Measurements from ENCODE around the gene S100A4. TPM values are rescaled to one million over a fixed set of nuclear protein-coding genes. Genes with fewer than 3 reads are reported as not detected.
"Not testable (repeated sequence)": the region's sequence is repeated elsewhere in the genome, so short reads cannot be mapped to it uniquely, and the experiment has no call there.

S100A4 gene
- total and polyA plus RNA-seq, 4 experiments from 2014 or later: 329 to 3,815 (median 1,616) TPM

GRCh38 chr1:153583976-153584375 is 38.4 kb upstream of the S100A4 start:
- Mint-ChIP-seq H3K9me3 (no peaks in the 10 kb centered on the region), H3K4me3 (no peak overlapping the region), H3K36me3 (no peaks in the 10 kb centered on the region), H3K4me1 (no peaks in the 10 kb centered on the region), H3K27ac (no peak overlapping the region), H3K27me3 (peaks cover 3 to 8% of the 10 kb centered on the region in 2 donors)
- no peak for DNase-seq
- Histone ChIP-seq H3K36me3 (ENCODE audit: insufficient read depth, low read length) (no peaks in the 10 kb centered on the region), H3K9me3 (ENCODE audit: control insufficient read depth in 1 of 2, low read length in 2 of 2) (no peaks in the 10 kb centered on the region), H3K27me3 (ENCODE audit: insufficient read depth, low read length) (no peaks in the 10 kb centered on the region), H3K4me3 (ENCODE audit: low read length in 2 of 2) (no peak overlapping the region), H3K4me1 (ENCODE audit: insufficient read depth, low read length) (no peaks in the 10 kb centered on the region), H3K27ac (ENCODE audit: low read depth, low read length) (no peak overlapping the region)
- ChIA-PET POLR2A (ENCODE audit: partially characterized antibody) (interaction anchor here (0.7 kb wide), 1 partner anchor 40 kb away, joined by 3 read pairs; no protein-coding TSS in a partner anchor), CTCF (ENCODE audit: partially characterized antibody) (no interaction called here)
- intact Hi-C loops (cut with micrococcal nuclease): no loop called here

DNA sequence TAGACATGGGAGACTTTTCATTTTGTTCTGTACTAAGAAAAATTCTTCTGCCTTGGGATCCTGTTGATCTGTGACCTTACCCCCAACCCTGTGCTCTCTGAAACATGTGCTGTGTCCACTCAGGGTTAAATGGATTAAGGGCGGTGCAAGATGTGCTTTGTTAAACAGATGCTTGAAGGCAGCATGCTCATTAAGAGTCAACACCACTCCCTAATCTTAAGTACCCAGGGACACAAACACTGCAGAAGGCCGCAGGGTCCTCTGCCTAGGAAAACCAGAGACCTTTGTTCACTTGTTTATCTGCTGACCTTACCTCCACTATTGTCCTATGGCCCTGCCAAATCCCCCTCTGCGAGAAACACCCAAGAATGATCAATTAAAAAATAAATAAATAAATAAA is 37.9 kb upstream of the S100A4 start:
- DNase-seq; H3K9me3 Mint-ChIP-seq; CTCF ChIA-PET (ENCODE audit: partially characterized antibody); H3K27ac ChIP-seq (ENCODE audit: low read depth, low read length); H3K4me3 ChIP-seq (ENCODE audit: low read length in 2 of 2); H3K27ac Mint-ChIP-seq; H3K9me3 ChIP-seq (ENCODE audit: control insufficient read depth in 1 of 2, low read length in 2 of 2); H3K36me3 ChIP-seq (ENCODE audit: insufficient read depth, low read length); H3K4me3 Mint-ChIP-seq; H3K36me3 Mint-ChIP-seq; H3K4me1 Mint-ChIP-seq; intact Hi-C loops (cut with micrococcal nuclease); H3K4me1 ChIP-seq (ENCODE audit: insufficient read depth, low read length); H3K27me3 ChIP-seq (ENCODE audit: insufficient read depth, low read length); POLR2A ChIA-PET (ENCODE audit: partially characterized antibody): not testable (repeated sequence)
- peaks cover 7 to 13% of the 10 kb centered on the region in 2 donors for H3K27me3 Mint-ChIP-seq

- H3K4me1 Mint-ChIP-seq; H3K27me3 ChIP-seq (ENCODE audit: insufficient read depth, low read length); H3K27ac Mint-ChIP-seq; intact Hi-C loops (cut with micrococcal nuclease); DNase-seq; H3K4me1 ChIP-seq (ENCODE audit: insufficient read depth, low read length); H3K36me3 Mint-ChIP-seq; H3K27ac ChIP-seq (ENCODE audit: low read depth, low read length); H3K36me3 ChIP-seq (ENCODE audit: insufficient read depth, low read length); H3K4me3 ChIP-seq (ENCODE audit: low read length in 2 of 2); H3K4me3 Mint-ChIP-seq; H3K9me3 ChIP-seq (ENCODE audit: control insufficient read depth in 1 of 2, low read length in 2 of 2); POLR2A ChIA-PET (ENCODE audit: partially characterized antibody); H3K9me3 Mint-ChIP-seq: not testable (repeated sequence)
- peaks cover 13 to 19% of the 10 kb centered on the region in 2 donors for H3K27me3 Mint-ChIP-seq
- CTCF ChIA-PET (ENCODE audit: partially characterized antibody): interaction anchor here (2.4 kb wide), 1 partner anchor 13 kb away, joined by 8 read pairs; no protein-coding TSS in a partner anchor
These were observed 37.2 kb upstream of the S100A4 start for GRCh38 chr1:153582836-153583235.

DNA sequence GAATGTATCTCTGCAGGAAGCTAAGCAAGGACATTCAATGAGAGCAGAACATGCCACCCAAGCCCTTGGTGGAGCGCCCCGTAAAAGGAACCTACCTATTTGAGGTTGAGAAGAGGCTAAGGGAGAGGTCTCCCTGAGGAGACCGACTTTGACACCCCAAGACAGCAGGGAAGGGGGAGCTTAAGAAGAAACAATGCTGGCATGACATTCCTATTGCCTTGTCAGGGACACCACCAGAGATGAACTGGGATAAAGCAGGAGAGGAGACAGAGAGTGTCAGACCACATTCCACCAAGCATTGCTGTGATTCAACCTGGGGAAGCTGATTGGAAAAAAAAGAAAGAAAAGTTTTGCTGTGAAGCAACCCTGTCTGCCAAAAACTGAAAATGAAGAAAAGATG is 33.3 kb upstream of the S100A4 start:
- Histone ChIP-seq H3K4me1 (ENCODE audit: insufficient read depth, low read length) (no peaks in the 10 kb centered on the region), H3K36me3 (ENCODE audit: insufficient read depth, low read length) (no peaks in the 10 kb centered on the region), H3K4me3 (ENCODE audit: low read length in 2 of 2) (no peak overlapping the region), H3K9me3 (ENCODE audit: control insufficient read depth in 1 of 2, low read length in 2 of 2) (no peaks in the 10 kb centered on the region), H3K27me3 (ENCODE audit: insufficient read depth, low read length) (peaks cover 4% of the 10 kb centered on the region), H3K27ac (ENCODE audit: low read depth, low read length) (no peak overlapping the region)
- intact Hi-C loops (cut with micrococcal nuclease): no loop called here
- H3K9me3 Mint-ChIP-seq: no peaks in the 10 kb centered on the region
- ChIA-PET CTCF (ENCODE audit: partially characterized antibody) (interaction anchor here (2.0 to 2.8 kb wide), 2 partner anchors 40 to 69 kb away, joined by 7 to 11 read pairs; no protein-coding TSS in a partner anchor), POLR2A (ENCODE audit: partially characterized antibody) (no interaction called here)
- no peak overlapping the region for H3K27ac Mint-ChIP-seq
- peaks cover 12 to 22% of the 10 kb centered on the region in 2 donors for H3K27me3 Mint-ChIP-seq
- no peak for DNase-seq
- H3K4me3 Mint-ChIP-seq: no peak overlapping the region
- no peaks in the 10 kb centered on the region for H3K36me3 Mint-ChIP-seq
- H3K4me1 Mint-ChIP-seq: no peaks in the 10 kb centered on the region

DNA sequence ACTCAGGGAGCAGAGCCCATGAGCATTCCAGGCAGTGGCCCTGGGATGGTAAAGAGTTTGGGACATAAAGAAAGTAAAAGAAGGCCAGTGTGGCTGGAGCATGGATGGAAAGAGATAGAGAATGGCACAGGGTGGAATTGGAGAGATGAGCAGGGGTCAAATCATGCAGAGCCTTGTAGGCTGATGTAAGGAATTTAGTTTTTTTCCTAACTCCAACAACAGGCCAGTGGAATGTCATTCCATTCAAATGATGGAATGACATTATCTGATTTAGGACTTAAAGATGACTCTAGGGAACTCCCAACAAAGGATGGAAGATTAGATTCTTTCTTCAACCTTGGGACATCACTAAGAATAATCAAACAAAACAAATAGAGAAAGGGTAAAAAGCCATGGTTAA is 32.9 kb upstream of the S100A4 start:
- no peaks in the 10 kb centered on the region for H3K36me3 Mint-ChIP-seq
- no peak for DNase-seq
- no peak overlapping the region for H3K27ac Mint-ChIP-seq
- Histone ChIP-seq H3K9me3 (ENCODE audit: control insufficient read depth in 1 of 2, low read length in 2 of 2) (no peaks in the 10 kb centered on the region), H3K36me3 (ENCODE audit: insufficient read depth, low read length) (no peaks in the 10 kb centered on the region), H3K27ac (ENCODE audit: low read depth, low read length) (no peak overlapping the region), H3K4me3 (ENCODE audit: low read length in 2 of 2) (no peak overlapping the region), H3K27me3 (ENCODE audit: insufficient read depth, low read length) (peaks cover 4% of the 10 kb centered on the region), H3K4me1 (ENCODE audit: insufficient read depth, low read length) (no peaks in the 10 kb centered on the region)
- no peak overlapping the region for H3K4me3 Mint-ChIP-seq
- peaks cover 12 to 22% of the 10 kb centered on the region in 2 donors for H3K27me3 Mint-ChIP-seq
- POLR2A ChIA-PET (ENCODE audit: partially characterized antibody): no interaction called here
- H3K4me1 Mint-ChIP-seq: no peaks in the 10 kb centered on the region
- CTCF ChIA-PET (ENCODE audit: partially characterized antibody): interaction anchor here (1.5 to 2.8 kb wide), 3 partner anchors 10 to 69 kb away, joined by 4 to 11 read pairs (median 7); no protein-coding TSS in a partner anchor
- no peaks in the 10 kb centered on the region for H3K9me3 Mint-ChIP-seq
- intact Hi-C loops (cut with micrococcal nuclease): no loop called here

GRCh38 chr1:153577624-153578051 is 32.0 kb upstream of the S100A4 start:
- Mint-ChIP-seq H3K27ac (peak overlapping the region in 2 of 7 donors; percentile 21 to 48), H3K36me3 (no peaks in the 10 kb centered on the region), H3K4me3 (no peak overlapping the region), H3K4me1 (peaks cover 0 to 6% (median under 1%) of the 10 kb centered on the region in 4 donors), H3K9me3 (no peaks in the 10 kb centered on the region), H3K27me3 (peaks cover 12 to 22% of the 10 kb centered on the region in 2 donors)
- Histone ChIP-seq H3K36me3 (ENCODE audit: insufficient read depth, low read length) (no peaks in the 10 kb centered on the region), H3K4me3 (ENCODE audit: low read length in 2 of 2) (no peak overlapping the region), H3K9me3 (ENCODE audit: control insufficient read depth in 1 of 2, low read length in 2 of 2) (no peaks in the 10 kb centered on the region), H3K27me3 (ENCODE audit: insufficient read depth, low read length) (peaks cover 4% of the 10 kb centered on the region), H3K27ac (ENCODE audit: low read depth, low read length) (no peak overlapping the region), H3K4me1 (ENCODE audit: insufficient read depth, low read length) (no peaks in the 10 kb centered on the region)
- intact Hi-C loops (cut with micrococcal nuclease): no loop called here
- DNase-seq: no peak
- CTCF ChIA-PET (ENCODE audit: partially characterized antibody): interaction anchor here (0.8 to 2.8 kb wide), 6 partner anchors 9 to 68 kb away, joined by 3 to 11 read pairs (median 6); no protein-coding TSS in a partner anchor
- POLR2A ChIA-PET (ENCODE audit: partially characterized antibody): no interaction called here

DNA sequence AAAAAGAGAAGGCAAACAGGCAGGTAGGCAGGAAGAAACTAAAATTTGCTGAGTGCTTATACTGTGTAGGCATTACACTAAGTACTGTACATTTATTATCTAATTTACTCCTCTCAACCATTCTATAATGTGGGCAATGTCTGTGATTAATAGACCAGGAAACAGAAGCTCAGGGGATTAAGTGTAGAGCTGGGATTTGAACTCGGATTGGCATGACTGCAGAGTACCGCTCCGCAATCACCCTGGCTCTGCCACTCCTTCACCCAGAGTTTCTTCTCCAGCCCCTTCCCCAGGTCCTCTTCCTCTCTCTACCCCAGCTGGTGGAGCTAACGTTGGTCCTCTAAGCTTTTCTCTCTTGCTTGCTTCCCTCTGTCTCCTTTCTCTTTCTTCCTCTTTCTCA is 31.5 kb upstream of the S100A4 start:
- Mint-ChIP-seq H3K9me3 (no peaks in the 10 kb centered on the region), H3K27ac (no peak overlapping the region), H3K27me3 (peaks cover 12 to 22% of the 10 kb centered on the region in 2 donors), H3K4me3 (no peak overlapping the region), H3K36me3 (no peaks in the 10 kb centered on the region), H3K4me1 (peaks cover 0 to 9% (median under 1%) of the 10 kb centered on the region in 4 donors)
- Histone ChIP-seq H3K27ac (ENCODE audit: low read depth, low read length) (no peak overlapping the region), H3K9me3 (ENCODE audit: control insufficient read depth in 1 of 2, low read length in 2 of 2) (no peaks in the 10 kb centered on the region), H3K36me3 (ENCODE audit: insufficient read depth, low read length) (no peaks in the 10 kb centered on the region), H3K4me1 (ENCODE audit: insufficient read depth, low read length) (no peaks in the 10 kb centered on the region), H3K4me3 (ENCODE audit: low read length in 2 of 2) (no peak overlapping the region), H3K27me3 (ENCODE audit: insufficient read depth, low read length) (peaks cover 4% of the 10 kb centered on the region)
- ChIA-PET POLR2A (ENCODE audit: partially characterized antibody) (no interaction called here), CTCF (ENCODE audit: partially characterized antibody) (interaction anchor here (0.8 to 2.8 kb wide), 6 partner anchors 9 to 67 kb away, joined by 3 to 11 read pairs (median 6); no protein-coding TSS in a partner anchor)
- DNase-seq: no peak
- intact Hi-C loops (cut with micrococcal nuclease): no loop called here

All from CD4-positive, alpha-beta memory T cell (primary cell).